Spleen (tissue), 7 donors: ENCODE results near the gene HS3ST4.

Experiments
- CTCF ChIP-seq, 11 experiments: fragments of 200-600 bp in 7 of 11; fragments of 450-650 bp in 4 of 11; sonication (generic) in 4 of 11; IDR thresholded peaks in 8 of 11; conservative IDR thresholded peaks in 3 of 11; 1 replicate in 7 of 11; 2 replicates in 4 of 11; pipeline versions ENCODE4 v1.4.0 to v1.8.0; 2016 to 2021; ENCODE audit warnings: antibody characterized with exemption in 11 of 11, inconsistent platforms in 4 of 11, mild to moderate bottlenecking in 1 of 11
- POLR2A ChIP-seq, 3 donors: fragments of 450-650 bp; IDR thresholded peaks; one replicate each; pipeline ENCODE4 v1.5.1; 2017; ENCODE audit warnings: antibody characterized with exemption in 3 of 3, mild to moderate bottlenecking in 1 of 3
- donor health status: DM: no; HTN: no; CAD: no; lungs with moderate emphysema.
- donor health status: DM: no; HTN: no; CAD: no.
- donor health status: DM: no; HTN: no; CAD: no.

GRCh38 chr16:25747160-25747758 lies 55.5 kb downstream of the HS3ST4 start:
- TF ChIP-seq CTCF (IDR thresholded peaks at IDR 0.05 in 8 of 11, conservative IDR thresholded peaks at IDR 0.05 in 3 of 11) (no peak), POLR2A (IDR thresholded peaks at IDR 0.05) (no peak)
